Activated gamma-delta T cell (primary cell): ENCODE results near the gene SORCS2.

Source experiments
- DNase-seq: peaks from one replicate; lab custom pipeline; 2025; lab: John Stamatoyannopoulos, UW

The SORCS2 gene

DNA sequence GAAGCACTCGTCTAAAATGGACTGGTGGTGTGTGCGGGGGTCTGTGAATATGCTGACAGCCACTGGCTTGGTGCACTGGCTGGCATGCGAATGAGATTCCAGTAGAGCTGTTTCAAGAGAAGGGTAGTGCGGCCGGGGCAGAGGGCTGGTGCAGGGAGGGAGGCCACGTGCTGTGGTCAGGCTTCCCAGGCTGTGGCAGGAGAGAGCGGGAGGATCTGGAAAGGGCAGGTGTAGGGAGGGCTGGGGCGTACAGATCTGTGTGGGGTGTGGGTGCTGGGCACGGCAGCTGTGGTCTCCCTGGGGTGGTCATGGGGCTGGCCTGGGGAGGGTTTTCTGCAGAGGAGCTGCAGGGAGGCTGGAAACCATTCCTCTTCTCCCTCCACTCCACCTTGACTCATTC, 30.2 kb downstream of the SORCS2 start:
- no peak for DNase-seq

- DNase-seq: no peak
Measured at GRCh38 chr4:7223541-7223940, 31.2 kb downstream of the SORCS2 start.

DNA sequence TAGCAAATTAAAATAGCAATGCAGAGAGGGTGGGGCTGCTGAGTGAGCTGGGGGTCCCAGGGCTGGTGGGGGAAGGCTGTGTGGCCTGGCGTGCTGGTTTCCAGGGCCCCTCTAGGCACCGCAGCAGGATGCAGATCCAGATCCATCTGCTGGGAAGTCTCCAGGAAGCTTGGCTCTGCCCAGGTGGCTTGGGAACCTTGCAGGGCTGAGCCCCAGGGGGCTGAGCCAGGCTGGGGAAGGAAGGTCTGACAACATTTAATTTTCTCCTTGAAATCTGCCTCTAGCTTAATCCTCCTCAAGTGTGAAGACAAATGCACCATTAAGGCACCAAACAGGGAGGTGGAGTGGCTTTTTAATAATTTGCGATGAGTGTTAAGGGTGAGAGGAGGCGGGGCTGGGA, 31.7 kb downstream of the SORCS2 start:
- no peak for DNase-seq

DNA sequence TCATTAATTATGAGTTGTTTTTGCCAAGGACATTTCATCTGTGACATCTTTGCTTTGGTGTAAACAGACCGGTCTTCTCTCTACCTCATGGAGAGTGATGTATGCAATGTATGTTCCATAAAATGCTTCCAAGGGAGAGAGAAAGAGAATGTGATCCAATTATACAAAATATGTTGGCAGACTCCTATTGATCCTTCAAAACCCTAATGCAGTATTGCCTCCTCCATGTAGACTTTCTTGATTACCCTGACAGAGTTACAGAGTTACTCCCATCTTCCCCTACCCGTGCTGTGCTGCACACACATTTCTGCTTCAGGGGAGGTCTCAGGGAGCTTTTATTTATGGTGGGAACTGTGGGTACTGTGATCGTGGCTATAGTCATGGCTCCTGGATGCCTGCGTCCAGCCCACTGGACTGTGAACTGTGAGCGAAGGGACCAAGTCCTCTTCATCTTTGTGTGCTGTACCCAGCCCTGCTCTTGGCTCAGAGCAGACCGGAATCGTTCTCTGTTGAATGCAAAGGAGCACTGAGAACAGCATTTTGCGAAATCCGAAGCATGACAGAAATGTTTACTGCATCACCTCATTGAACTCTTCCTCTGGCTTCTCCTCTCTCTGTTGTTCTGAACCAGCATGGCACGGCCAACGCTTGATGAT, 32.7 kb downstream of the SORCS2 start:
- no peak for DNase-seq

- no peak for DNase-seq
Measured at GRCh38 chr4:7226439-7226838, 34.1 kb downstream of the SORCS2 start.

DNA sequence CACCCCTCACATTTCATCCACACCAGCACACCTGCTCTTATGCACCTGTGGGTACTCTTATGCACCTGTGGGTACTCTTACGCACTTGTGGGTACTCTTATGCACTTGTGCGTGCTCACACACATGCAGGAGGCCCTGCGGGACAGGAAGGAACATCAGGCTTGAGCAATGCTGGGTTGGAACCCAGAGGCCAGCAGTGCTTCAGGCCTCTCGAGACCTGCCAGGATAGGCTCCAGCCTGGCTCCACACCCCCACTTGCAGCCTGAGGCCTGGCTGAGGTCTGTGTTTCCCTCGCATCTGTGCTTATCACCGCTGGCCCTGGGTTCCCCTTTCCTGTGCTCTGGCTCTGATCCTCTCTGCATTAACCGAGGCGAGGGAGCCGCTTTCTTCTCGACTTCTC, 34.7 kb downstream of the SORCS2 start:
- no peak for DNase-seq

DNA sequence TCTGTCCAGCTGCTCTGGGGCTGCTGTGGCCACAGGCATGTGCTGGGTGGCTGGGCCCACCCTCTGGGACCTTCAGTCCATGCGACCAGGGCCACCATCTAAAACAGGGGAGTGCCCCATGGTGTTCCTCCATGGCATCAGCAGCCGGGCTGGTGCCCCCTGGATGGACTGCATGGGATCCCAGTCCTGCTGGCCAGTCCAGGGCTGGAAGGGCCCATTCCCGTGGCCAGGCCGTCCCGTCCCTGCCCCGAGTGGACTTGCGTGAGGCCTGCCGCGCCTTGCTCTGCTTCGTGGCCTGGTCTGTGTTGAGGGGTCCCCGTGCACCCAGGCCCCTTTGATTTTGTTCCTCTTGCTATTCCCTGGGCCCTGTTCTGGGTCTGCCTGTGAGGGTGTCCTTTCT, 36.4 kb downstream of the SORCS2 start:
- DNase-seq: no peak

- no peak for DNase-seq
Measured at GRCh38 chr4:7232061-7232650, 39.8 kb downstream of the SORCS2 start.

- DNase-seq: no peak
Measured at GRCh38 chr4:7233006-7233580, 40.8 kb downstream of the SORCS2 start.

DNA sequence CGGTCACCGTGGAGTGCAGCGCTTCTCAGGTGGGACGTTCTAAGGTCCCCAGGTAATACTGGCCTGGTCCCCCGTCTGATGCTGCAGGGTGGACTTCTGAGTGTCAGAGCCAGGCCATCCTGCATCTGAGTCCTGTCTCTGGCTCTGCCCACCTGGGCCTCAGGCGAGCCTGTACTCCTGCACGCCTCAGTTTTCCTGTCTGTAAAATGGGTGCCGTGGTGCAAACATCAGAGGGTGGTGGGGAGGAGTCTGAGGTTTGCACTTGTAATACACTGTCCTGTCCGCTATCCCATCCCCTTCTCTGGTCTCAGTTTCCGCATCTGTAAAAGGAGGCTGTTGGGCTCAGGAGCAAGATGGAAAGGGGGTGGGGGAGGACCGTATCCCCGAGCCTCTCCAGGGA, 41.3 kb downstream of the SORCS2 start:
- DNase-seq: no peak

DNA sequence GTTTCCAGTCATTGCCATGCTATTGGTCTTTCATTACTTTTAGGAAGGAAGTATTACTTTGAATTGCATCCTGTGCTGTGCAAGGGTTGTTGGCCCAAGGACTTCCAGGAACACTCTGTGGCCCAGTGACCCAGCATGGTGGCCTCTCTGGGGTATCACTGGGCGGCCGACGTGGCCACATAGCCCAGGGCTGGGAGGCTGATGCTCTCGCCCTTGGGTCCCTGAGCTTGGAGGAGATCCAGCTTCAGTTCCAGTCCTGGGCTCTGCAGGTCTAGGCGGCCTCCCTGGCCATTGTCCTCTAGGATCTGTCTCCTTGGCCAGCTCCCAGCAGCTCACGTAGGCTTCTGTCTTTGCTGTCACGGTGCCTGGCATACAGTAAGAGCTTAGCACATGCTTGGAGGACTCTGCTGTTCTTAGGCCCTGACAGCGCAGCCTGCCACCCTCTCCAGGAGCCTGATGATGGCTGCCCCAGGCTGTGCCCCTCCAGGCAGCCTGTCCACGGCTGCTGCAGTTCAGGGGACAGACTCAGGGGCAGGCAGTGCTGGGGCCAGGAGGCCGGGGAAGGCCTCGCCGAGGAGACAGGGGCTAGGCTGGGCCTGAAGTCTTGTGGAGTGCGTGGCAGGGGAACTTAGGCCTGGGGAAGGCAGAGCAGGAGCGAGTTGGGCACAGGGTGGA, 42.2 kb downstream of the SORCS2 start:
- DNase-seq: no peak

DNA sequence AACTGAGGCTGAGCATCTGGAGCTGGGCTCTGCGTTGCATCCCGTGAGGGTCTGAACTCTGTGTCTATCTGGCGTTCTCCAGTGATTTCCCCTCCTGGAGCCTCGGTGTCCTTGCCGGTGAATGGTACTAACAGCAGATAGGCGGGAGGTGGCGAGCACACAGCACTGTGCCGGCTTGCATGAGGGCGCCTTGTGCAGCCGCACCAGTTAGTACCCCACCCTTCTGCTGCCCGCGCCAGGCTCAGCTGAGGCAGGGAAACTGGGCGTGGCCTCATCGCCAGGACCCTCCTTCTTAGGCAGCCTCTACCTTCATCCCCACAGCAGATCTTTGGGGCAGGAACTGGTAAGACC, 42.7 kb downstream of the SORCS2 start:
- DNase-seq: no peak

GRCh38 chr4:7236847-7237246, 44.5 kb downstream of the SORCS2 start:
- no peak for DNase-seq

DNA sequence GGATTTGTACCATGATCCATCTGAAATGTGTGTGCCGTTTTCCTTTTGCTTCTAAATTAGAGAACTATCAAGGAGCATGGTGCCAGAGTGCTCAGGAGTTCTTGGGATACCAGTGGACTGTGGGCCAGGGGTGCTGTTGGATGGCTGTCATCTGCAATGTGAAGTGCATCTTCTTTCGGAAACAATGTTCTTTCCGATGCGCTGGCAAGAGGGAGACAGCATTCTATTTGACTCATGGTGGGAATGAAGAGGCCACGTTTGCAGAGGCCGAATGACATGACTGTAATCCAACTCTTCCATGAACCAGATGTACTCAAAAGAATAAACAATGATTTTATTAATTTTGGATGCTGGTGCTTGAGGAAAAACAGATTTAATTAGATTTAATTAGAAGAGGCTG, 45.5 kb downstream of the SORCS2 start:
- no peak for DNase-seq

DNA sequence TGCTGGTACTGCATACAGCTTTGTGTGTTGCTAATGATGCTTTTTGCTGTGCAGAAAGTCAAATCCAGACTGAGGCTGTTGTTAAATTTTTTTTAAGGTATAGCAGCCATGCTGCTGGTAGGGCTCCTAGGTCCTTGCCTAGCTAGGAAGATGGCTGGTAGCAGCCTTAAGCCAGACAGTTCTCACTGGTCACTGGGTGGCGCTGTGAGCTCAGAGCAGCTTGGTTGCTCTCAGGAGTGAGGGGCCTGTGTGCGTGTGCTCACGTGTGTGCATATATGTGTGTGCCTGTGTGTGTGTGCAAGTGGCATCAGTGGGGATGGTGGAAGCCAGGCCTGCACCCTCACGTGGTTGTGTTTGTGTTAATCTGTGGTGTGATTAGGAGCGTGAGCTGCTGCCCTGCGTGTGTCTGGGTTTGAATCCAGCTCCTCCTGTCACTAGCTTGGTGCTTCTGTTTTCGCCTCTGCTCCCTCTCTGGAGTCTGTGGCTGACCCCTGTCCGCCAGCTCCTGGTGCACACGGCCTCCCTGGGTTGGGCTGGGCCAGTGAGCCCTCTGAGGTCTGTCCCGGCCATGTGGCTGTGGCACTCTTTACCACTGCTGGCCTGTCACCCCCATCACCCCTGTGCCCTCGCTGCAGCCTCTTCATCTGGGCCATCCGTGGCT, 46.1 kb downstream of the SORCS2 start:
- DNase-seq: no peak

- DNase-seq: no peak
Measured at GRCh38 chr4:7239101-7239820, 46.9 kb downstream of the SORCS2 start.

GRCh38 chr4:7239844-7240243, 47.5 kb downstream of the SORCS2 start:
- DNase-seq: no peak

DNA sequence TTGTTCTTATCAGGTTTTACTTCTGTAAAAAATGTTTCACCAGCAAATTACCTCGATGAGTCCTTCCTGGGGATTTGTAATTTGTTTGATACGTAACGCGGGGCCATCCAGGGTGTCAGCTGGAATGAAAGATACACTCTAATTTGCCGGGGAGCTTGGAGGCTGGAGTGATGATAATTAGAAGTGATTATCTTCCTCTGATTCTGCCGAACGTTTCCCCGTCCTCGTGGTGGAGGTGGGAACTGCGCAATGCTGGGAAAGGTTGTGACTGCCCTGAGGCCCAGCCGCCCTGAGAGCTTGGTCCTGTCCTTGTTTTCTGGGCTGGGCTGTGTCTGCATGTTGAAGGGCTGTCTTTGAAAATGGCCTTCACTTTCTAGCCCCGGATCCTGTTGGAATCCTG, 48.0 kb downstream of the SORCS2 start:
- DNase-seq: no peak

- DNase-seq: no peak
Measured at GRCh38 chr4:7241597-7242125, 49.3 kb downstream of the SORCS2 start.

- no peak for DNase-seq
Measured at GRCh38 chr4:7242766-7243165, 50.4 kb downstream of the SORCS2 start.

- no peak for DNase-seq
Measured at GRCh38 chr4:7243609-7244330, 51.4 kb downstream of the SORCS2 start.
